Mammary epithelial cell (primary cell): Measurements from ENCODE around the gene TSPAN16.

Source experiments
- CTCF ChIP-seq, 2 donors: IDR thresholded peaks in 1 of 2; conservative IDR thresholded peaks in 1 of 2; 2 replicates each; pipeline ENCODE4 v1.5.1; 2011 to 2012; ENCODE audit warnings: inconsistent platforms in 2 of 2, low read length in 2 of 2, mild to moderate bottlenecking in 2 of 2, control low read depth in 1 of 2, low read depth in 1 of 2; ENCODE audit not compliant: insufficient read depth in 1 of 2; ENCODE audit errors: extremely low read depth in 1 of 2
- EZH2 ChIP-seq: IDR thresholded peaks from 2 replicates; pipeline ENCODE4 v1.6.1; 2012; ENCODE audit warnings: low read length, inconsistent platforms, borderline replicate concordance

- TF ChIP-seq CTCF (conservative IDR thresholded peaks at IDR 0.05 in 1 of 2, IDR thresholded peaks at IDR 0.05 in 1 of 2; ENCODE audit: extremely low read depth in 1 of 2, insufficient read depth in 1 of 2, low read depth in 1 of 2, low read length in 2 of 2) (no peak), EZH2 (no peak)
These were observed 41.1 kb downstream of the TSPAN16 start for GRCh38 chr19:11337080-11337479.
